ENCODE data around the gene TMEM179. TPM values are rescaled to one million over a fixed set of nuclear protein-coding genes. Genes with fewer than 3 reads are reported as not detected.

The TMEM179 gene
- total RNA-seq, 1 donor from 2014 or later: not detected

- H3K9me3 Mint-ChIP-seq: no peaks in the 10 kb centered on the region
- H3K4me3 Mint-ChIP-seq: no peak overlapping the region
- ATAC-seq (ENCODE audit: low read depth) (no peak), DNase-seq (no peak)
- H3K27ac Mint-ChIP-seq: no peak overlapping the region
- no peak for TF ChIP-seq CTCF (IDR thresholded peaks at IDR 0.05)
- H3K27me3 Mint-ChIP-seq: peaks cover 21% of the 10 kb centered on the region
- no peaks in the 10 kb centered on the region for H3K36me3 Mint-ChIP-seq (ENCODE audit: low read depth)
- intact Hi-C loops (cut with micrococcal nuclease): no loop called here
- ChIA-PET POLR2A (no interaction called here), CTCF (no interaction called here)
- no peaks in the 10 kb centered on the region for H3K4me1 Mint-ChIP-seq
Measured at GRCh38 chr14:104549536-104550339, 54.8 kb downstream of the TMEM179 start.

- Mint-ChIP-seq H3K27me3 (peaks cover 23% of the 10 kb centered on the region), H3K9me3 (no peaks in the 10 kb centered on the region), H3K4me1 (no peaks in the 10 kb centered on the region), H3K36me3 (ENCODE audit: low read depth) (no peaks in the 10 kb centered on the region), H3K27ac (no peak overlapping the region), H3K4me3 (no peak overlapping the region)
- no peak for DNase-seq
- no peak for TF ChIP-seq CTCF (IDR thresholded peaks at IDR 0.05)
- intact Hi-C loops (cut with micrococcal nuclease): no loop called here
- no peak for ATAC-seq (ENCODE audit: low read depth)
- ChIA-PET POLR2A (no interaction called here), CTCF (no interaction called here)
Measured at GRCh38 chr14:104548802-104549535, 55.6 kb downstream of the TMEM179 start.

- POLR2A ChIA-PET: no interaction called here
- Mint-ChIP-seq H3K36me3 (ENCODE audit: low read depth) (no peaks in the 10 kb centered on the region), H3K4me3 (no peak overlapping the region), H3K27ac (no peak overlapping the region), H3K9me3 (no peaks in the 10 kb centered on the region), H3K4me1 (no peaks in the 10 kb centered on the region), H3K27me3 (peaks cover 18% of the 10 kb centered on the region)
- intact Hi-C loops (cut with micrococcal nuclease): no loop called here
- CTCF ChIA-PET: no interaction called here
- no peak for TF ChIP-seq CTCF (IDR thresholded peaks at IDR 0.05)
- ATAC-seq (ENCODE audit: low read depth): no peak
- no peak for DNase-seq
Measured at GRCh38 chr14:104547998-104548700, 56.4 kb downstream of the TMEM179 start.

GRCh38 chr14:104547310-104547997 lies 57.1 kb downstream of the TMEM179 start:
- H3K4me1 Mint-ChIP-seq: no peaks in the 10 kb centered on the region
- ChIA-PET CTCF (no interaction called here), POLR2A (no interaction called here)
- no peak overlapping the region for H3K4me3 Mint-ChIP-seq
- ATAC-seq (ENCODE audit: low read depth): no peak
- H3K27me3 Mint-ChIP-seq: peaks cover 11% of the 10 kb centered on the region
- no peaks in the 10 kb centered on the region for H3K36me3 Mint-ChIP-seq (ENCODE audit: low read depth)
- H3K9me3 Mint-ChIP-seq: no peaks in the 10 kb centered on the region
- no peak for DNase-seq
- no peak for TF ChIP-seq CTCF (IDR thresholded peaks at IDR 0.05)
- no peak overlapping the region for H3K27ac Mint-ChIP-seq
- intact Hi-C loops (cut with micrococcal nuclease): no loop called here
